Omental fat pad (tissue), 4 donors: ENCODE measurements around the gene FAM241A. TPM values are rescaled to one million over a fixed set of nuclear protein-coding genes. Genes with fewer than 3 reads are reported as not detected.

ENCODE experiments used
- ATAC-seq: fragments of 150-250 bp; one replicate; pipeline ENCODE4 v1.9.1; 2016; ENCODE audit warnings: mild to moderate bottlenecking, moderate library complexity; ENCODE audit not compliant: low FRiP score
- DNase-seq: peaks from one replicate; pipeline ENCODE4 v3.0.0-alpha.2; 2019; ENCODE audit warnings: low spot score
- total RNA-seq, 4 donors: library from RNA; depleted of rRNA; stranded (reverse); fragments of >200 nt; gene quantifications; one replicate each; pipeline ENCODE4 v1.1.0, GENCODE V29; 2016
- TF ChIP-seq, protein P1 (sequence below), 3 donors: fragments of 450-650 bp; IDR thresholded peaks; one replicate each; pipeline ENCODE4 v1.5.1; 2016 to 2017; ENCODE audit warnings: antibody characterized with exemption in 3 of 3, mild to moderate bottlenecking in 3 of 3, moderate library complexity in 2 of 3

Gene FAM241A
- total RNA-seq, 4 donors from 2014 or later = 6.0 to 37.4 (median 18.9) TPM

- TF ChIP-seq, protein P1, sequence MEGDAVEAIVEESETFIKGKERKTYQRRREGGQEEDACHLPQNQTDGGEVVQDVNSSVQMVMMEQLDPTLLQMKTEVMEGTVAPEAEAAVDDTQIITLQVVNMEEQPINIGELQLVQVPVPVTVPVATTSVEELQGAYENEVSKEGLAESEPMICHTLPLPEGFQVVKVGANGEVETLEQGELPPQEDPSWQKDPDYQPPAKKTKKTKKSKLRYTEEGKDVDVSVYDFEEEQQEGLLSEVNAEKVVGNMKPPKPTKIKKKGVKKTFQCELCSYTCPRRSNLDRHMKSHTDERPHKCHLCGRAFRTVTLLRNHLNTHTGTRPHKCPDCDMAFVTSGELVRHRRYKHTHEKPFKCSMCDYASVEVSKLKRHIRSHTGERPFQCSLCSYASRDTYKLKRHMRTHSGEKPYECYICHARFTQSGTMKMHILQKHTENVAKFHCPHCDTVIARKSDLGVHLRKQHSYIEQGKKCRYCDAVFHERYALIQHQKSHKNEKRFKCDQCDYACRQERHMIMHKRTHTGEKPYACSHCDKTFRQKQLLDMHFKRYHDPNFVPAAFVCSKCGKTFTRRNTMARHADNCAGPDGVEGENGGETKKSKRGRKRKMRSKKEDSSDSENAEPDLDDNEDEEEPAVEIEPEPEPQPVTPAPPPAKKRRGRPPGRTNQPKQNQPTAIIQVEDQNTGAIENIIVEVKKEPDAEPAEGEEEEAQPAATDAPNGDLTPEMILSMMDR (IDR thresholded peaks at IDR 0.05) = no peak
- ATAC-seq (peak; percentile 84), DNase-seq (peak; percentile 58)
Measured at GRCh38 chr4:112231779-112232713, 86.8 kb downstream of the FAM241A start, which contains the start of gene AP1AR. Gene AP1AR (plus strand): TSS chr4:112231787. CDS start chr4:112232092, 305 bp downstream.

DNA sequence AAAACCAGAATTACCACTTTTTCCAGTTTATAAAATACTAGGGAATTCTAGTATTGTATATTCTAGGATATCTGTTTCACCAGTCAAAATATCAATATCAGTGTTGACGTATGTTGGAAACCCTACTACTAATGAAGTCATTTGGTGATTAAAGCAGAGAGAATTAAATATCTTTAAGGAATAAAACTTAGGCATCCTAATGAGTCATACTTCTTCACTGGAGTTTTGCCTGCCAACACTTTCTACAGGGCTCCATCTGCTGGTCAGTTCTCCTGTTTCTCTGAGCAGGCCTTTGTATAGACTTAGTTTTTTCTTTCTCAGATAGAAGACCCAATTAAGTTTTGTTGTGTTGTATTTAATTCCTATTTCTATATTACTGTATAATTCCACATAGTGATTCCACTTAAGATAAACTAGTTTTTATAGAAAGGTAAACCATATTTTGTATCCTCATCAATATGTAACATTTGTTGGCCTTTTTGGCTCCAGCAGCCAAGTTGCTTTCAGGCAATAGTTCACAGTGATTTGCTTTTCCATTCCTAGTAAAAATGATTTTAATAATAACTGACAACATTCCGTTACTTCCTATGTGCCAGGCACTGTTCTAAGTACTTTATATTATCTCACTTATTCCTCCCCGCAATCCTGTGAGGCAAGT, 89.8 kb downstream of the FAM241A start:
- ATAC-seq (peak; percentile 50), DNase-seq (peak; percentile 44)
- TF ChIP-seq, protein P1 (IDR thresholded peaks at IDR 0.05) = no peak

DNA sequence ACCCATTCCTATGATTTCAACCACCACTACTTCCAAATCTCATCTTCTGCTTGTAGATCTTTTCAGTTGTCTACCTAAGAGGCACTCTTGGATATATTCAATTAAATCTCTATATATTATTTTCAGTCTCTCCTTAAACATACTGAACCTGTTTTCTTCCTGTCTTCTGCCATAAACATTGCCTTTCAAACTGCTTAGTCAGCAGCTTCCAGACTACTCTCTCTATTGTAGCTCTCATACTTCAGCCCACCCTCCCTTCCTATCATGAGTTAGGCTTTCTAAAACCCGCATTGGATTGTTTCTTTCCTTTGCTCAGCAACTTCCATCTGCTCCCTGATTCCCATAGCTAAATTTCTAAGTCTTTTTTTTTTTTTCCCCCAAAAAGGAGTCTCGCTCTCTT, 90.8 kb downstream of the FAM241A start:
- ATAC-seq = no peak

GRCh38 chr4:112238833-112239232, 93.6 kb downstream of the FAM241A start:
- no peak for DNase-seq
- ATAC-seq = no peak
- TF ChIP-seq, protein P1 (IDR thresholded peaks at IDR 0.05) = no peak

More for the DNA sequence above, 90.8 kb downstream of the FAM241A start:
- TF ChIP-seq, protein P1 (IDR thresholded peaks at IDR 0.05) = no peak
- DNase-seq = no peak

Other genes with a start within 250 kb of the FAM241A start
- gene AP1AR, start 86.3 kb downstream of the FAM241A start, total RNA-seq = 10 to 100 TPM; 13.2 to 22.6 (median 15.3) TPM
- gene TIFA, start 140.4 kb downstream of the FAM241A start, total RNA-seq = 10 to 100 TPM in 3 of 4 donors, 1 to 10 TPM in 1; 4.5 to 12.8 (median 10.9) TPM
- 10 to 100 TPM; 14.8 to 43.8 (median 19.1) TPM for gene ALPK1, start 151.9 kb downstream of the FAM241A start, total RNA-seq